Smooth muscle cell (in vitro differentiated cells): ENCODE data around the gene RASSF5. TPM values are rescaled to one million over a fixed set of nuclear protein-coding genes. Genes with fewer than 3 reads are reported as not detected.
A peak's percentile ranks its signal among the peaks of the same experiment; 100 is the strongest.

ENCODE experiments used
- DNase-seq: peaks from one replicate; lab custom pipeline; 2025; ENCODE audit not compliant: unreplicated experiment; lab: John Stamatoyannopoulos, UW
- H2AFZ ChIP-seq: fragments of 200-600 bp; sonication (generic); 2 replicates; pipeline ENCODE4 v1.6.0; 2016; ENCODE audit warnings: antibody characterized with exemption, low read depth, mild to moderate bottlenecking
- H3F3A ChIP-seq: fragments of 200-600 bp; sonication (generic); 2 replicates; pipeline ENCODE4 v1.6.0; 2017; ENCODE audit warnings: antibody characterized with exemption, low read depth
- H3K27ac ChIP-seq: fragments of 200-600 bp; sonication (generic); 2 replicates; pipeline ENCODE4 v1.5.1; 2016; ENCODE audit warnings: low read depth, mild to moderate bottlenecking
- H3K27me3 ChIP-seq: fragments of 200-600 bp; sonication (generic); 2 replicates; pipeline ENCODE4 v1.6.1; 2016; ENCODE audit warnings: low read depth, mild to moderate bottlenecking
- H3K36me3 ChIP-seq: fragments of 200-600 bp; sonication (generic); 2 replicates; pipeline ENCODE4 v1.5.1; 2016; ENCODE audit warnings: low read depth
- H3K4me1 ChIP-seq: fragments of 200-600 bp; sonication (generic); 2 replicates; pipeline ENCODE4 v1.5.1; 2016; ENCODE audit warnings: low read depth
- H3K4me2 ChIP-seq: fragments of 200-600 bp; sonication (generic); 2 replicates; pipeline ENCODE4 v1.6.0; 2016; ENCODE audit warnings: mild to moderate bottlenecking
- H3K4me3 ChIP-seq: fragments of 200-600 bp; sonication (generic); 2 replicates; pipeline ENCODE4 v1.5.1; 2016; ENCODE audit warnings: mild to moderate bottlenecking
- H3K79me2 ChIP-seq: fragments of 200-600 bp; sonication (generic); 2 replicates; pipeline ENCODE4 v1.6.0; 2016; ENCODE audit warnings: low read depth, mild to moderate bottlenecking
- H3K9ac ChIP-seq: fragments of 200-600 bp; sonication (generic); 2 replicates; pipeline ENCODE4 v1.6.0; 2016; ENCODE audit warnings: low read depth
- H3K9me3 ChIP-seq: fragments of 200-600 bp; sonication (generic); replicated peaks from 2 replicates; pipeline ENCODE4 v1.5.1; 2016; ENCODE audit warnings: low read depth
- H4K20me1 ChIP-seq: fragments of 200-600 bp; sonication (generic); 2 replicates; pipeline ENCODE4 v1.6.0; 2016; ENCODE audit warnings: low read depth
- CTCF ChIP-seq: fragments of 200-600 bp; sonication (generic); IDR thresholded peaks from 2 replicates; pipeline ENCODE4 v1.5.1; 2017; ENCODE audit warnings: borderline replicate concordance, mild to moderate bottlenecking, antibody characterized with exemption; ENCODE audit not compliant: insufficient read depth, poor library complexity, severe bottlenecking
- WGBS: methylation state at CpG from one replicate; pipeline ENCODE4 v1.1.7; 2016; ENCODE audit warnings: low lambda C conversion rate; 5-methylcytosine and 5-hydroxymethylcytosine counted together
- polyA plus RNA-seq: library from polyadenylated mRNA; unstranded; fragments of >200 nt; fragmentation: Nextera tagmentation; extraction: Ambion mirVana; gene quantifications from 2 replicates; pipeline ENCODE4 v1.2.1, GENCODE V29; 2016
- total RNA-seq: library from RNA; depleted of rRNA; stranded (reverse); fragments of >200 nt; gene quantifications from 2 replicates; pipeline ENCODE4 v1.2.3, GENCODE V29; 2014

Gene RASSF5
- total and polyA plus RNA-seq, 2 experiments from 2014 or later, result 2.6 to 3.3 TPM

- no peak overlapping the region for H3K4me2 ChIP-seq
- H3F3A ChIP-seq, result peaks cover 10% of the 10 kb centered on the region
- no peak for DNase-seq
Observed at GRCh38 chr1:206558794-206559671, 51.7 kb downstream of the RASSF5 start.

GRCh38 chr1:206559672-206559995, 52.3 kb downstream of the RASSF5 start:
- H3K9me3 ChIP-seq, result no peaks in the 10 kb centered on the region
- no peak overlapping the region for H3K9ac ChIP-seq
- no peaks in the 10 kb centered on the region for H4K20me1 ChIP-seq
- peaks cover 10% of the 10 kb centered on the region for H3F3A ChIP-seq
- H3K27ac ChIP-seq, result no peak overlapping the region
- TF ChIP-seq CTCF, result no peak
- no peaks in the 10 kb centered on the region for H3K27me3 ChIP-seq
- no peak for DNase-seq
- 79% methylated on average over 5 of the region's 5 CpGs for WGBS
- H3K4me2 ChIP-seq, result peak overlapping the region; percentile 1
- peaks cover 28% of the 10 kb centered on the region for H3K4me1 ChIP-seq
- H3K79me2 ChIP-seq, result no peaks in the 10 kb centered on the region
- H2AFZ ChIP-seq, result no peak overlapping the region
- no peak overlapping the region for H3K4me3 ChIP-seq
- H3K36me3 ChIP-seq, result no peaks in the 10 kb centered on the region

More at GRCh38 chr1:206558794-206559671, 51.7 kb downstream of the RASSF5 start:
- Histone ChIP-seq H2AFZ (no peak overlapping the region), H3K36me3 (no peaks in the 10 kb centered on the region), H3K9me3 (no peaks in the 10 kb centered on the region), H3K79me2 (no peaks in the 10 kb centered on the region), H4K20me1 (no peaks in the 10 kb centered on the region), H3K27me3 (no peaks in the 10 kb centered on the region), H3K27ac (no peak overlapping the region), H3K4me1 (peaks cover 28% of the 10 kb centered on the region), H3K9ac (no peak overlapping the region), H3K4me3 (no peak overlapping the region)
- WGBS, result 80% methylated on average over 6 of the region's 6 CpGs
- no peak for TF ChIP-seq CTCF

GRCh38 chr1:206560007-206560716, 52.8 kb downstream of the RASSF5 start:
- Histone ChIP-seq H3K36me3 (no peaks in the 10 kb centered on the region), H3K9me3 (no peaks in the 10 kb centered on the region), H2AFZ (no peak overlapping the region), H4K20me1 (no peaks in the 10 kb centered on the region), H3K27me3 (no peaks in the 10 kb centered on the region), H3K4me3 (no peak overlapping the region), H3K27ac (no peak overlapping the region), H3K4me2 (peak overlapping the region; percentile 1), H3K9ac (no peak overlapping the region), H3F3A (peaks cover 10% of the 10 kb centered on the region), H3K79me2 (no peaks in the 10 kb centered on the region), H3K4me1 (peaks cover 28% of the 10 kb centered on the region)
- no peak for TF ChIP-seq CTCF
- 69% methylated on average over 10 of the region's 10 CpGs for WGBS
- no peak for DNase-seq
